ENCODE results near the gene DPCD. TPM values are rescaled to one million over a fixed set of nuclear protein-coding genes. Genes with fewer than 3 reads are reported as not detected.

Gene DPCD
- total and polyA plus RNA-seq, 4 donors = 5.1 to 6.9 (median 5.6) TPM

GRCh38 chr10:101563007-101563406 lies 25.1 kb upstream of the DPCD start:
- no peak for DNase-seq (ENCODE audit: low spot score)
- Histone ChIP-seq H3K4me3 (ENCODE audit: low read depth in 1 of 3, low read length in 3 of 3) (no peak overlapping the region), H3K36me3 (ENCODE audit: control insufficient read depth in 4 of 4, insufficient read depth in 3 of 4, low read depth in 1 of 4, low read length in 3 of 4) (no peaks in the 10 kb centered on the region), H3K27ac (ENCODE audit: low read depth in 1 of 2, low read length in 2 of 2) (no peak overlapping the region), H3K9me3 (ENCODE audit: control insufficient read depth in 4 of 4, low read length in 3 of 4) (no peaks in the 10 kb centered on the region), H3K4me1 (ENCODE audit: control insufficient read depth in 4 of 4, insufficient read depth in 4 of 4, low read length in 3 of 4) (peaks cover 0 to 2% (median under 1%) of the 10 kb centered on the region in 4 donors), H3K9ac (ENCODE audit: low read depth in 1 of 2, low read length in 2 of 2) (no peak overlapping the region), H3K27me3 (ENCODE audit: control insufficient read depth in 4 of 4, insufficient read depth in 4 of 4, low read length in 3 of 4) (peaks cover 0 to 4% (median 2%) of the 10 kb centered on the region in 4 donors)
- no peak for TF ChIP-seq ATF3 (IDR thresholded peaks at IDR 0.05)
- TF ChIP-seq TAF1 (conservative IDR thresholded peaks at IDR 0.05) = no peak
- 71% methylated on average over 3 of the region's 3 CpGs for WGBS

- no peak for DNase-seq (ENCODE audit: low spot score)
- Histone ChIP-seq H3K27ac (ENCODE audit: low read depth in 1 of 2, low read length in 2 of 2) (no peak overlapping the region), H3K36me3 (ENCODE audit: control insufficient read depth in 4 of 4, insufficient read depth in 3 of 4, low read depth in 1 of 4, low read length in 3 of 4) (no peaks in the 10 kb centered on the region), H3K4me1 (ENCODE audit: control insufficient read depth in 4 of 4, insufficient read depth in 4 of 4, low read length in 3 of 4) (peaks cover 0 to 2% (median under 1%) of the 10 kb centered on the region in 4 donors), H3K27me3 (ENCODE audit: control insufficient read depth in 4 of 4, insufficient read depth in 4 of 4, low read length in 3 of 4) (peaks cover 0 to 4% (median 2%) of the 10 kb centered on the region in 4 donors), H3K9ac (ENCODE audit: low read depth in 1 of 2, low read length in 2 of 2) (no peak overlapping the region), H3K9me3 (ENCODE audit: control insufficient read depth in 4 of 4, low read length in 3 of 4) (no peaks in the 10 kb centered on the region), H3K4me3 (ENCODE audit: low read depth in 1 of 3, low read length in 3 of 3) (no peak overlapping the region)
- no peak for TF ChIP-seq RAD21 (IDR thresholded peaks at IDR 0.05)
- TF ChIP-seq ATF3 (IDR thresholded peaks at IDR 0.05) = no peak
- WGBS = 72% methylated on average over 11 of the region's 11 CpGs
Observed at GRCh38 chr10:101563497-101564040, 24.6 kb upstream of the DPCD start.

GRCh38 chr10:101564490-101564991 lies 23.6 kb upstream of the DPCD start:
- Histone ChIP-seq H3K4me3 (ENCODE audit: low read depth in 1 of 3, low read length in 3 of 3) (no peak overlapping the region), H3K27me3 (ENCODE audit: control insufficient read depth in 4 of 4, insufficient read depth in 4 of 4, low read length in 3 of 4) (peaks cover 0 to 4% (median 3%) of the 10 kb centered on the region in 4 donors), H3K27ac (ENCODE audit: low read depth in 1 of 2, low read length in 2 of 2) (no peak overlapping the region), H3K9me3 (ENCODE audit: control insufficient read depth in 4 of 4, low read length in 3 of 4) (no peaks in the 10 kb centered on the region), H3K9ac (ENCODE audit: low read depth in 1 of 2, low read length in 2 of 2) (no peak overlapping the region), H3K4me1 (ENCODE audit: control insufficient read depth in 4 of 4, insufficient read depth in 4 of 4, low read length in 3 of 4) (peaks cover 0 to 4% (median 2%) of the 10 kb centered on the region in 4 donors), H3K36me3 (ENCODE audit: control insufficient read depth in 4 of 4, insufficient read depth in 3 of 4, low read depth in 1 of 4, low read length in 3 of 4) (no peaks in the 10 kb centered on the region)
- no peak for TF ChIP-seq HNF4G (IDR thresholded peaks at IDR 0.05)
- TF ChIP-seq FOXA1 (IDR thresholded peaks at IDR 0.05) = no peak
- no peak for TF ChIP-seq ATF3 (IDR thresholded peaks at IDR 0.05)
- no peak for TF ChIP-seq GABPA (IDR thresholded peaks at IDR 0.05 in 1 of 2, conservative IDR thresholded peaks at IDR 0.05 in 1 of 2)
- TF ChIP-seq TAF1 (conservative IDR thresholded peaks at IDR 0.05) = no peak
- no peak for TF ChIP-seq ZBTB33 (IDR thresholded peaks at IDR 0.05)
- no peak for TF ChIP-seq FOXA2 (IDR thresholded peaks at IDR 0.05)
- TF ChIP-seq RAD21 (IDR thresholded peaks at IDR 0.05) = no peak
- TF ChIP-seq CTCF (IDR thresholded peaks at IDR 0.05; ENCODE audit: low read depth, low read length, missing input control) = no peak
- no peak for DNase-seq (ENCODE audit: low spot score)
- WGBS = 85% methylated on average over 15 of the region's 15 CpGs

All from liver (tissue), 9 donors.